ENCODE measurements around the gene ADGRB3.

The ADGRB3 gene

GRCh38 chr6:68730291-68731054, 95.4 kb downstream of the ADGRB3 start:
- DNase-seq (ENCODE audit: low spot score), result no peak
- in situ Hi-C loops (cut with MboI; ENCODE audit: low sequenced_read_pairs, unreplicated experiment), result no loop called here
- no peak for TF ChIP-seq CTCF (IDR thresholded peaks at IDR 0.05; ENCODE audit: borderline replicate concordance, control extremely low read depth, extremely low read depth, insufficient read depth, missing control alignments)

- DNase-seq (ENCODE audit: low spot score), result no peak
- in situ Hi-C loops (cut with MboI; ENCODE audit: low sequenced_read_pairs, unreplicated experiment), result no loop called here
- no peak for TF ChIP-seq CTCF (IDR thresholded peaks at IDR 0.05; ENCODE audit: borderline replicate concordance, control extremely low read depth, extremely low read depth, insufficient read depth, missing control alignments)
Measured at GRCh38 chr6:68732423-68732822, 97.3 kb downstream of the ADGRB3 start.

GRCh38 chr6:68735866-68736265, 100.8 kb downstream of the ADGRB3 start:
- in situ Hi-C loops (cut with MboI; ENCODE audit: low sequenced_read_pairs, unreplicated experiment), result no loop called here
- no peak for TF ChIP-seq CTCF (IDR thresholded peaks at IDR 0.05; ENCODE audit: borderline replicate concordance, control extremely low read depth, extremely low read depth, insufficient read depth, missing control alignments)
- DNase-seq (ENCODE audit: low spot score), result no peak

- no peak for DNase-seq (ENCODE audit: low spot score)
- in situ Hi-C loops (cut with MboI; ENCODE audit: low sequenced_read_pairs, unreplicated experiment), result no loop called here
- no peak for TF ChIP-seq CTCF (IDR thresholded peaks at IDR 0.05; ENCODE audit: borderline replicate concordance, control extremely low read depth, extremely low read depth, insufficient read depth, missing control alignments)
Measured at GRCh38 chr6:68737061-68737460, 102.0 kb downstream of the ADGRB3 start.

GRCh38 chr6:68738039-68738438, 103.0 kb downstream of the ADGRB3 start:
- no peak for TF ChIP-seq CTCF (IDR thresholded peaks at IDR 0.05; ENCODE audit: borderline replicate concordance, control extremely low read depth, extremely low read depth, insufficient read depth, missing control alignments)
- in situ Hi-C loops (cut with MboI; ENCODE audit: low sequenced_read_pairs, unreplicated experiment), result no loop called here
- DNase-seq (ENCODE audit: low spot score), result no peak

- DNase-seq (ENCODE audit: low spot score), result no peak
- no peak for TF ChIP-seq CTCF (IDR thresholded peaks at IDR 0.05; ENCODE audit: borderline replicate concordance, control extremely low read depth, extremely low read depth, insufficient read depth, missing control alignments)
- in situ Hi-C loops (cut with MboI; ENCODE audit: low sequenced_read_pairs, unreplicated experiment), result no loop called here
Measured at GRCh38 chr6:68740828-68741500, 105.9 kb downstream of the ADGRB3 start.

Data from GM13976 (cell line).